ENCODE data around the gene GRID2. TPM values are rescaled to one million over a fixed set of nuclear protein-coding genes. Genes with fewer than 3 reads are reported as not detected.

GRID2 gene
- total RNA-seq, 4 donors from 2014 or later, result 0.16 TPM; not detected in 3

DNA sequence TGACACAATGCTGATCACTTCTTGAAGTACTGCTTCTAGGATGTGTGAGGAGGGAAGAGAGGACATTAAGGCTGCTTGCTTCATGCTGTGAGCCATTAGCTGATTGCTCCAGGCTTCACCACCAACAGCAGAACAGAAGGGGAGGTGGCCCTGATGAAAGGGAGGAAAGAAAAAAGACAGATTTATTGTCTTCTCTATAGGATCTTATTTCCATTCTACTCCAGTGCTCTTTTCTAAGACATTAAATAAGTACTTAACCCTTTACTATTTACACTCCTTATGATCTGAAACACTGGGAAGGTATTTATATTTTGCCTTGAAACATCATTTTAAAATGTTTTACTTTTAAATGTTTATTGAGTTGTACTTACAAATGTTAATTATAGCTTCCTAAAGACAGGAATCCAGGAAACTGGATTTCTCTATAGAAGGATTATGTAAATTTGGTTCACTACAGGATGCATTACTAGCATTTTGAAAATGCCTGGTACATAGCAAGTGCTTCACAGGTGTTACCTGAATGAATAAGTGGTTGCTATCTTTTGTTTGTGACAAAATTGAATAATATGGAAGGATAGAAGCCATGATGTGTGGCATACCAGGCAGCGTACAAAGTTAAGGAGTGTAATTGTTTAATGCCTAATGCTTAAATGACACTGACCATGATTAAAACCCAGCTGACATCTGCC is 843.9 kb downstream of the GRID2 start:
- no peak overlapping the region for H3K27ac ChIP-seq
- H3K4me3 ChIP-seq, result no peak overlapping the region
- no peaks in the 10 kb centered on the region for H3K9me3 ChIP-seq
- H3K27me3 ChIP-seq, result no peaks in the 10 kb centered on the region
- intact Hi-C loops (cut with DNase I; ENCODE audit: low total_unique reads), result no loop called here
- in situ Hi-C loops (cut with MboI; ENCODE audit: low pct_ligation_motif_present in 1 of 4, low pct_unique_long_range_greater_than_20kb in 1 of 4, low sequenced_read_pairs in 3 of 4), result no loop called here
- TF ChIP-seq CTCF (IDR thresholded peaks at IDR 0.05), result no peak
- no peak for TF ChIP-seq EP300 (IDR thresholded peaks at IDR 0.05; ENCODE audit: low read depth)
- no peak for DNase-seq
- H3K4me1 ChIP-seq, result no peaks in the 10 kb centered on the region
- WGBS, 2 donors (ENCODE audit: low coverage in 1 of 2), result 83 to 88% methylated on average over 1 of the region's 1 CpG
- H3K36me3 ChIP-seq, result no peaks in the 10 kb centered on the region

DNA sequence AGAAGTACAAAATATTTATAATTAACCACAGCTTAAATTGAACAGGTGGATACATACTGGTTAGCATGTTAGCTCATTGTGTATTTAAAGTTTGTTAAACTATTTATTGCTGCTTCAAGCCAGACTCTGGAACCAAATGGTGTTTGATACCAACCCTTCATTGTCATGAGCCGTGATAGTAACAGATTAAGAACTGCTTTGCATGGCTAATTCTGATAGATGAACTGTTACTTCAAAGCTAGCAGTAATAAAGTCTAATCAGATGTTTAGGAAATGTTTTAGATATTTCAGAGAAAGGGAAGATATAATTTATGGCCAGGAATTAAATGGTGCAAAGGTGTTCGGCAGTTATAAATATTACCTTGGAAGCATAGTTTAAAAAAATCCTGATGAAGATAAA is 848.7 kb downstream of the GRID2 start:
- intact Hi-C loops (cut with DNase I; ENCODE audit: low total_unique reads), result no loop called here
- H3K4me3 ChIP-seq, result no peak overlapping the region
- TF ChIP-seq POLR2AphosphoS5 (IDR thresholded peaks at IDR 0.05) (no peak), EP300 (IDR thresholded peaks at IDR 0.05; ENCODE audit: low read depth) (no peak), CTCF (IDR thresholded peaks at IDR 0.05) (no peak), POLR2A (IDR thresholded peaks at IDR 0.05) (no peak)
- no peaks in the 10 kb centered on the region for H3K4me1 ChIP-seq
- H3K9me3 ChIP-seq, result no peaks in the 10 kb centered on the region
- in situ Hi-C loops (cut with MboI; ENCODE audit: low pct_ligation_motif_present in 1 of 4, low pct_unique_long_range_greater_than_20kb in 1 of 4, low sequenced_read_pairs in 3 of 4), result no loop called here
- H3K27ac ChIP-seq, result no peak overlapping the region
- no peaks in the 10 kb centered on the region for H3K27me3 ChIP-seq
- no peak for DNase-seq
- whole genome bisulfite sequencing, 2 donors (ENCODE audit: low coverage in 1 of 2), result 72 to 76% methylated on average over 2 of the region's 2 CpGs
- H3K36me3 ChIP-seq, result no peaks in the 10 kb centered on the region

DNA sequence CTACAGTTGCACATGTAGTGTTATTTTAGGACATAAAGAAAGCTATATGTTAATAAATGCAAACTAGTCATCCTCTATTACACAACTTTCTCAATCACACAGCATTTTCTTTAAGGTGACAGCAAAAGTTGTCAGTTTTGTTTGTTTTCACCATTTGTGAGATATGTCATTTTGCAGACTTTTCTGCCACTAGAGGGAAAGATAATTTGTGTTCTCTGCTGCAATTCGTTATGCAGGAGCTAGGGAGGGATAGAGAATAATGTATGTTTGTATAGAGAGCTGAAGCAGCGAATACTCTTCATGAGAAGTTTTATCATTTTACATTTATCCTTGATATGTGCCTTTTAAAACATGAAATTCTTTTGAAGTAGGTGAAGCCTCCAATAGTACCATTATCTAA is 854.2 kb downstream of the GRID2 start:
- Histone ChIP-seq H3K36me3 (no peaks in the 10 kb centered on the region), H3K9me3 (no peaks in the 10 kb centered on the region), H3K27ac (no peak overlapping the region), H3K4me3 (no peak overlapping the region), H3K27me3 (no peaks in the 10 kb centered on the region), H3K4me1 (no peaks in the 10 kb centered on the region)
- intact Hi-C loops (cut with DNase I; ENCODE audit: low total_unique reads) (no loop called here), in situ Hi-C loops (cut with MboI; ENCODE audit: low pct_ligation_motif_present in 1 of 4, low pct_unique_long_range_greater_than_20kb in 1 of 4, low sequenced_read_pairs in 3 of 4) (no loop called here)
- no peak for DNase-seq
- WGBS, 2 donors (ENCODE audit: low coverage in 1 of 2), result 35 to 51% methylated on average over 2 of the region's 2 CpGs
- no peak for TF ChIP-seq POLR2AphosphoS5 (IDR thresholded peaks at IDR 0.05)
- TF ChIP-seq POLR2A (IDR thresholded peaks at IDR 0.05), result no peak
- TF ChIP-seq CTCF (IDR thresholded peaks at IDR 0.05), result no peak
- TF ChIP-seq EP300 (IDR thresholded peaks at IDR 0.05; ENCODE audit: low read depth), result no peak

DNA sequence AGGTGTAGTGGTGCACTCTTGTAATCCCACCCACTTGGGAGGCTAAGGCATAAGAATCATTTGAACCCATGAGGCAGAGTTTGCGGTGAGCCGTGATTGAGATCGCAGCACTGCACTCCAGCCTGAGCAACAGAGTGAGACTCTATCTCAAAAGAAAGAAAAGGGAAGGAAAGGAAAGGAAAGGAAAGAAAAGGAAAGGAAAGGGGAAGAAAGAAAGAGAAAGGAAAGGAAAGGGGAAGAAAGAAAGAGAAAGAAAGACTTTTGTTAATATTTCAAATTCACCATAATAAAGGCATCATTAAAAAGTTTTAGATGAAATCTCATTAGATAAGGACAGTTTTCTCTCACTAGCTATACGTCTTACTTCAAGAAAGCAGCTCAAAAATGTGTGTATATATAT is 864.3 kb downstream of the GRID2 start:
- Histone ChIP-seq H3K4me3 (no peak overlapping the region), H3K9me3 (no peaks in the 10 kb centered on the region), H3K4me1 (no peaks in the 10 kb centered on the region), H3K27ac (no peak overlapping the region), H3K27me3 (no peaks in the 10 kb centered on the region), H3K36me3 (no peaks in the 10 kb centered on the region)
- no peak for TF ChIP-seq CTCF (IDR thresholded peaks at IDR 0.05)
- no peak for TF ChIP-seq POLR2A (IDR thresholded peaks at IDR 0.05)
- no peak for TF ChIP-seq EP300 (IDR thresholded peaks at IDR 0.05; ENCODE audit: low read depth)
- TF ChIP-seq POLR2AphosphoS5 (IDR thresholded peaks at IDR 0.05), result no peak
- no peak for DNase-seq
- 84 to 90% methylated on average over 4 of the region's 4 CpGs for WGBS, 2 donors (ENCODE audit: low coverage in 1 of 2)
- intact Hi-C loops (cut with DNase I; ENCODE audit: low total_unique reads), result no loop called here
- in situ Hi-C loops (cut with MboI; ENCODE audit: low pct_ligation_motif_present in 1 of 4, low pct_unique_long_range_greater_than_20kb in 1 of 4, low sequenced_read_pairs in 3 of 4), result no loop called here

Measured in transverse colon (tissue), 4 donors.